ENCODE results near the gene MTHFSD.

Gene MTHFSD

GRCh38 chr16:86484240-86484639 lies 70.8 kb downstream of the MTHFSD start:
- TF ChIP-seq ZFX (IDR thresholded peaks at IDR 0.05; ENCODE audit: borderline replicate concordance) (no peak), CTCF (IDR thresholded peaks at IDR 0.05) (no peak)
- no peak overlapping the region for H3K27ac ChIP-seq

DNA sequence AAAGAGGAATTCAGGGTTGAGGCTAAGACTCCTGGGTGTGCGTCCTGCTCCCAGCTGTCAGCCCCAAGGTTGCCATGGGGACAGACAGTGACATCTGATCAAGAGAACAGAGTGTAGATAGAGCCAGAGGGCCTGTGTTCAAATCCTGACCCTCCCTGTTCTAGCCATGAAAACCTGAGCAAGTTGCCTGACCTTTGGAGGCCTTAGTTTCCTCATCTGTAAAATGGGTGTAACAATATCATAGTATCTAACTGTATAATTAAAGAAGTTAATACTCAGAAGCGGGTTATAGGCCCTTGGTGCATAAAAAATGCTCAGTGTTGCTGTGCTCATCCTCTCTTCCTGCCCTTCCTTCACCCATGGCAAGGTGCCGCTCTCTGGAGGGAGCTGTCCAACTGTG lies 73.4 kb downstream of the MTHFSD start:
- H3K27ac ChIP-seq: no peak overlapping the region
- TF ChIP-seq CTCF (IDR thresholded peaks at IDR 0.05) (no peak), ZFX (IDR thresholded peaks at IDR 0.05; ENCODE audit: borderline replicate concordance) (no peak)

DNA sequence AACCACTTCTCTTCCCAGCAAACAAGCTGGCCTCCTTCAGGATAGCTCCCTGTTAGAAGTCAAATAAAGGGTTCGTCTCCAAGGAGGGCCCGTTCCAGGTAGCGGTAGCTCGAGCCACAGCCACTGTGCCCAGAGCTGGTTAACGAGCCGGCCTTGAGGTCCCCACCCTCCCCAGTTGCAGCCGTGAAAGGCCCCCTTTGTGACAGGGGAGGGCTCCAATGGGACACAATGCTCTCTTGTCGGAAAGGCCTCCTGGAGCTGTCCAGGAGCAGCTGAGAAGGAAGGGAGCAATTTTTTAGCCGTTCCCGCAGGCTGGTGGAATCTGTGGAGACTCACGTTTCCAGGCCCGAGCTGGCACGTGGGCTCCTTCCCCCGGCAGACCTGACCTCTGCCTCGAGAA lies 74.6 kb downstream of the MTHFSD start:
- no peak overlapping the region for H3K27ac ChIP-seq
- TF ChIP-seq CTCF (IDR thresholded peaks at IDR 0.05) (no peak), ZFX (IDR thresholded peaks at IDR 0.05; ENCODE audit: borderline replicate concordance) (no peak)

Data from 22Rv1 (cell line).